ENCODE data around the gene ANAPC4. TPM values are rescaled to one million over a fixed set of nuclear protein-coding genes. Genes with fewer than 3 reads are reported as not detected.

ANAPC4 gene
- total RNA-seq, 1 donor from 2014 or later: 17.7 TPM

- H3K4me1 Mint-ChIP-seq (ENCODE audit: low read depth): peaks cover 8% of the 10 kb centered on the region
- H3K27me3 Mint-ChIP-seq (ENCODE audit: low read depth): no peaks in the 10 kb centered on the region
- no peak for DNase-seq (ENCODE audit: low spot score)
- peaks cover 17% of the 10 kb centered on the region for H3K36me3 Mint-ChIP-seq (ENCODE audit: low read depth)
- no peak for TF ChIP-seq CTCF (IDR thresholded peaks at IDR 0.05)
- H3K4me3 Mint-ChIP-seq (ENCODE audit: unreplicated experiment): no peak overlapping the region
- no peak overlapping the region for H3K27ac Mint-ChIP-seq (ENCODE audit: unreplicated experiment)
- no peaks in the 10 kb centered on the region for H3K9me3 Mint-ChIP-seq (ENCODE audit: low read depth)
Measured at GRCh38 chr4:25379591-25379990, 2.5 kb downstream of the ANAPC4 start.

- H3K4me1 Mint-ChIP-seq (ENCODE audit: low read depth): no peaks in the 10 kb centered on the region
- no peak overlapping the region for H3K4me3 Mint-ChIP-seq (ENCODE audit: unreplicated experiment)
- TF ChIP-seq CTCF (IDR thresholded peaks at IDR 0.05): no peak
- H3K36me3 Mint-ChIP-seq (ENCODE audit: low read depth): peaks cover 21% of the 10 kb centered on the region
- H3K9me3 Mint-ChIP-seq (ENCODE audit: low read depth): no peaks in the 10 kb centered on the region
- no peak for DNase-seq (ENCODE audit: low spot score)
- H3K27ac Mint-ChIP-seq (ENCODE audit: unreplicated experiment): no peak overlapping the region
- no peaks in the 10 kb centered on the region for H3K27me3 Mint-ChIP-seq (ENCODE audit: low read depth)
Measured at GRCh38 chr4:25383647-25384046, 6.6 kb downstream of the ANAPC4 start.

GRCh38 chr4:25386926-25387325 lies 9.9 kb downstream of the ANAPC4 start:
- DNase-seq (ENCODE audit: low spot score): no peak
- Mint-ChIP-seq H3K36me3 (ENCODE audit: low read depth) (peaks cover 27% of the 10 kb centered on the region), H3K9me3 (ENCODE audit: low read depth) (no peaks in the 10 kb centered on the region), H3K4me1 (ENCODE audit: low read depth) (no peaks in the 10 kb centered on the region), H3K27me3 (ENCODE audit: low read depth) (no peaks in the 10 kb centered on the region), H3K4me3 (ENCODE audit: unreplicated experiment) (no peak overlapping the region), H3K27ac (ENCODE audit: unreplicated experiment) (no peak overlapping the region)
- no peak for TF ChIP-seq CTCF (IDR thresholded peaks at IDR 0.05)

- H3K27me3 Mint-ChIP-seq (ENCODE audit: low read depth): no peaks in the 10 kb centered on the region
- peaks cover 5% of the 10 kb centered on the region for H3K9me3 Mint-ChIP-seq (ENCODE audit: low read depth)
- H3K27ac Mint-ChIP-seq (ENCODE audit: unreplicated experiment): no peak overlapping the region
- DNase-seq (ENCODE audit: low spot score): no peak
- peaks cover 30% of the 10 kb centered on the region for H3K4me1 Mint-ChIP-seq (ENCODE audit: low read depth)
- H3K4me3 Mint-ChIP-seq (ENCODE audit: unreplicated experiment): no peak overlapping the region
- H3K36me3 Mint-ChIP-seq (ENCODE audit: low read depth): peaks cover 54% of the 10 kb centered on the region
- no peak for TF ChIP-seq CTCF (IDR thresholded peaks at IDR 0.05)
Measured at GRCh38 chr4:25397305-25397704, 20.2 kb downstream of the ANAPC4 start.

GRCh38 chr4:25399510-25399909 lies 22.4 kb downstream of the ANAPC4 start:
- Mint-ChIP-seq H3K4me3 (ENCODE audit: unreplicated experiment) (no peak overlapping the region), H3K27me3 (ENCODE audit: low read depth) (no peaks in the 10 kb centered on the region), H3K27ac (ENCODE audit: unreplicated experiment) (no peak overlapping the region), H3K4me1 (ENCODE audit: low read depth) (peaks cover 39% of the 10 kb centered on the region), H3K9me3 (ENCODE audit: low read depth) (peaks cover 5% of the 10 kb centered on the region), H3K36me3 (ENCODE audit: low read depth) (peaks cover 48% of the 10 kb centered on the region)
- no peak for TF ChIP-seq CTCF (IDR thresholded peaks at IDR 0.05)
- DNase-seq (ENCODE audit: low spot score): no peak
